ENCODE measurements around the gene SH3PXD2B. TPM values are rescaled to one million over a fixed set of nuclear protein-coding genes. Genes with fewer than 3 reads are reported as not detected.
"Not testable (repeated sequence)": the region's sequence is repeated elsewhere in the genome, so short reads cannot be mapped to it uniquely, and the experiment has no call there.

The SH3PXD2B gene
- total RNA-seq, 1 experiment from 2014 or later = 15.7 TPM

GRCh38 chr5:172485511-172486202, 31.3 kb upstream of the SH3PXD2B start:
- no peak for DNase-seq (ENCODE audit: low read depth)

DNA sequence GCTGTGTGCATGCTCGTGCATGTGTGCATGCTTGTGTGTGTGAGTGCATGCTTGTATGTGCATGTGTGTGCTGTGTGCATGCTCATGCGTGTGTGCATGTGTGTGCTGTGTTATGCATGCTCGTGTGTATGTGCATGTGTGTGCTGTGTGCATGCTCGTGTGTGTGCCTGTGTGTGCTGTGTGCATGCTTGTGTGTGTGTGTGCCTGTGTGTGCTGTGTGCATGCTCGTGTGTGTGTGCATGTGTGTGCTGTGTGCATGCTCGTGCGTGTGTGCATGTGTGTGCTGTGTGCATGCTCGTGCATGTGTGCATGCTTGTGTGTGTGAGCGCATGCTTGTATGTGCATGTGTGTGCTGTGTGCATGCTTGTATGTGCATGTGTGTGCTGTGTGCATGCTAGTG, 30.3 kb upstream of the SH3PXD2B start:
- DNase-seq (ENCODE audit: low read depth) = no peak

- no peak for DNase-seq (ENCODE audit: low read depth)
These were observed 28.1 kb upstream of the SH3PXD2B start for GRCh38 chr5:172482156-172483020.

DNA sequence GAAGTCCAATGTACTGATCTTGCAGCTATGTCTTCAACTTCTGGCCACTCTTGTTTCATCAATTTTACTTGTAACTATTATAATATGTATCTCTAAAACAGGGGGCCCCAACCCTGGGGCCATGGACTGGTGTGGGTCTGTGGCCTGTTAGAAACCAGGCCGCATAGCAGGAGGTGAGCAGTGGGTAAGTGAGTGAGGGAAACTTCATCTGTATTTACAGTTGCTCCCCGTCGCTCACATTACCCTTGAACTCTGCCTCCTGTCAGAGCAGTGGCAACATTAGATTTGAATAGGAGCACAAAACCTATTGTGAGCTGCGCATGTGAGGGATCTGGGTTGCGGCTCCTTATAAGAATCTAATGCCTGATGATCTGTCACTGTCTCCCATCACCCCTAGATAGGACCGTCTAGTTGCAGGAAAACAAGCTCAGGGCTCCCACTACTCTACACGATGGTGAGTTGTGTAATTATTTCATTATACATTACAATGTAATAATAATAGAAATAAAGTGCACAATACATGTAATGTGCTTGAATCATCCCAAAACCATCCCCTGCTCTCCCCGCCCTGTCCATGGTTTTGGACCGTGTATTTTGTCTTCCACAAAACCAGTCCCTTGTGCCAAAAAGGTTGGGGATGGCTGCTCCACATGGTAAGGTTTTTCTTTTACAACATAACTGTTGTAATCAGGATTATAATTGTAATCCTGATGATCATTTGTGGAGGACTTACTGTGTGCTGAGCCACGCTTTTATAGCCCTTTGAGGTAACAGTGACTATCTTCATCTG, 26.9 kb upstream of the SH3PXD2B start:
- DNase-seq (ENCODE audit: low read depth) = no peak

- no peak for DNase-seq (ENCODE audit: low read depth)
These were observed 25.4 kb upstream of the SH3PXD2B start for GRCh38 chr5:172479784-172480115.

DNA sequence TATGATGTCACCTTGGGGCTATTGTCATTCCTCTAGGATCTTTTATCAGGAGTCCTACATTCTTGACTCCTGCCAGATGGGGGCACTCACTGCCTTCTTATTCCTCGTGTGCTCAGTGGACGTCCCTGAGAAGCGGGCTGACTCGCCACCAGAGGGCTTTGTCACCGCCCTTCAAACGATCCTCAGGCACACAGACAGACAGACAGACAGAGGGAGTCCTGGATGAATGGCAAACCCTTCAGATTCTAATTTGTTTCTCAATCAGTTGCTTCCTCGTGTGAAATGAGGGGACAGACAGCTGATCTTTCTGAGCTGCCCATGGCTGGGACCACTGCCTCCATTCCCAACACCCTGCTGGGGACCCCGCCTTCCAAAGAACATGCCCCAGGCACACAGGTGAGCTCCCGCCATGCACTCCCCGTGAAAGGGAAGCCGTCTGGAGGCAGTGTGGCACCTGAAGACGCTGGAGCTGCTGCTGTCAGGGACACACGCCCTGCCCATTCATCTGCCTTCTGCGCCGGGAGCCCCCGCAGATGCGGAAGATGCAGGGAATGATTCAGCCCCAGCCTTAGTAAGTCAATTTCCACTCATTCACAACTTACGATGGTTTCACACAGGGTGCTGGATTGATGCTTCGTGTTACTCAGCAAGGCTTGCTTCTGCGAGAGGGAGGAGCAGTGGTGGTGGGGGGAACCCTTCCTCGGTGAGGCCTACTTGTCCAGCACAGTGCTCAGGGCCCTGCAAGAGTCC, 24.9 kb upstream of the SH3PXD2B start:
- peak; percentile 89 for DNase-seq (ENCODE audit: low read depth)

- DNase-seq (ENCODE audit: low read depth) = not testable (repeated sequence)
These were observed 24.3 kb upstream of the SH3PXD2B start for GRCh38 chr5:172478695-172479033.

DNA sequence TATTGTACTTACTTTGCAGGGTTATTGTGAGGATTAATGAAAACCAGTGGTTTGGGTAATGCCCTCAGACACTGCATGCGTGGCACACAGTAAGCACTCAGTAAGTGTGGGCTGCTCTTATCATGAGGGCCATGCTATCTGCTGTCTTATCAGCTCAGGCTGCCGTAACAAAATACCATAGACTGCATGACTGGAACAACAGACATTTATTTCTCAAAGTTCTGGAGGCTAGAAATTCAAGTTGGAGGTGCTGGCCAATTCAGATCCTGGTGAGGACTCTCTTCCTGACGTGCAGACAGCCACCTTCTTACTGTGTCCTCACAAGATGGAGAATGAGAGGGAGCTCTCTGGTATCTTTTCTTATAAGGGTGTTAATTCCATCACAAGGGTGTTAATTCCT, 23.9 kb upstream of the SH3PXD2B start:
- no peak for DNase-seq (ENCODE audit: low read depth)

DNA sequence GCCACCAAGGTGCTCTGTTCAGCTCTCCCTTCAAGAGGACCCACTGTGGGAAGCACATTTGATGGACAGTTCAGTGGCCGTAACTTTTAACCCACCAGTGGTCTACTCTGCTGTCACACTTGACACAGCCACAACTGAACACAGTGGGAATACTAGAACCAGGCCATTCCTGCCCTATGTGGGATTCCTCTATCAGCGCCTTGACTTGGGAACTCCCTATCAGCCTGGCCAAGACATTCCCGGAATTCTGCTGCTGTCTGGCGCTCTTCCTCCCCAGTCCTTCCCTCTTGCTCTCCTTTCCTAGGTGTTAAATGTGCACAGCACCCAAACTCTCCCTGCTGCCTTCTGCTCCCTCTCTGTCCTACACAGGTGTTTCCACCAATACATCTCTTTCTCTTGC, 23.1 kb upstream of the SH3PXD2B start:
- no peak for DNase-seq (ENCODE audit: low read depth)

GRCh38 chr5:172474293-172474692, 20.0 kb upstream of the SH3PXD2B start:
- DNase-seq (ENCODE audit: low read depth) = no peak

DNA sequence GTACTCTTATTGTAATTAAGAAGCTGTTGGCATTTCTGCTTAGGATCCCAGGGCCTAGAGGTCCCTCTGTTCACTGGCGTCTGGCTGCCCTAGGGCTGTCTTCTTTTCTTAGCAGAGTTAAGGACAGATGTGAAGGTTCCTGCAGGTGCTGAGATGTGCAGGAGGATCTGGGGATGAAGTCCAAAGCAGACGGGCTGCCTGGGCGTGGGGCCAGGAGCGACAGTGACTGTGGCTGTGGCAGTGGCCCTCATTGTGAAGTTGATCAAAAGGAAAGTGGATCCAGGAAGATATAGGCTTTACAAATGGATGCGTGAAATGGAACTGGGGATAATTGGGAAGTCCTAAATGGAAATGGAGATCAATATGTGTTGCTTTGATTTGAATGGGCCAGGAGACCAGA, 19.1 kb upstream of the SH3PXD2B start:
- no peak for DNase-seq (ENCODE audit: low read depth)

DNA sequence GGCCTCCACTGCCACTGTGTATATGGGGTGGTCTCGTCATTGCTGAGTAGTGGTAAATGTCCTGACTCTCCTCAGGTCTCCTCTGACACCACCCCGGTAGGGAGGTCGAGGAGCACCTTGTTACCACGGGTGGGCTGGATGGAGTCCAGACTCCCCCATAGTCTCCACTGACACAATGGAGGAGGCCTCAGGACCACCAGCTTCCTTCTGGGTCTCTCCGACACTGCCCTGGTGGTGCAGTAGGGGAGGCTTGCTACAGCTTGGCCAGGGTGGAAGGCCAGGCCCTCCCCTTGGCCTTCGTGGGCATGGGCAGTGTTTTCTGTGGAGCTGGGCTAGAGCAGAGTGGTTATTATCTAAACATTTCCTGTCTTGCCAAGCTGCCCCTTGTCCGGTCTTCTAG, 15.4 kb upstream of the SH3PXD2B start:
- DNase-seq (ENCODE audit: low read depth) = no peak

DNA sequence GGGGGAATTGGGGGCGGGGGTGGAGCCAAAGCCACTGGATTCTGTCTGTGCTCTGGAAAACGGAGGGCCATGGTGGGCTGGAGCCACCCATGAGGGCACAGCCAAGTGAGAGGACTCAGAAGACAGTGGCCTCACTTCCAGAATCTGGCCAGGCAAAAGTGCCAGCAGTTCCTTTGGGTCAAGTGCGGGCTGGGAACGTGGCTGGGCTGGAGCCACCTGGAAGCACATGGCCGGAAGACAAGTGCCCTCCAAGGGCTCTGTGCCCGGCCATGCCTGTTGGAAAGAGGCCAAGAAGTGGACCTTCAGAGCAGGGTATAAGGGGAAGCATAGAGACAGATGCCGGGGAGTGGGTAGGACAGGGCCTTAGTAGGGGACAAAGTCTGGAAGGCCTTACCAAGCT, 11.7 kb upstream of the SH3PXD2B start:
- no peak for DNase-seq (ENCODE audit: low read depth)

- no peak for DNase-seq (ENCODE audit: low read depth)
These were observed 8.7 kb upstream of the SH3PXD2B start for GRCh38 chr5:172463031-172463430.

DNA sequence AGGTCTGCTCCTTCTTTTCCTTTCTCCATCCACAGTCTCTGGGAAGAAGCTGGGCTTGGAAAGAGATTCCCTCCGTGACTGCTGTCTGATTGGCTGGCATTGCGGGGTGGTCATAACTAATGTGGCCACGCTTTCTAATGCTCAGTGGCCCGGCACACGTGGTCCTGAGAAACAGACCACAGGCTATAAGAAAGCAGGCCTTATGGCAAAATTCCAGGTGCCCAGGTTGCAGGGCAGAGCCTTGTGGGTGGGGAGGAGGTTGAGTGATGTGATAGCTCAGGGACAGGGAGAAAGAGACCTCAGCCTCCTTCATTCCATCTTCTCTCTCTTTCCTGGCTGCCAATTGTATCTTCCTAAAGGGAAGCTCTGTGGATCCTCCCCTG, 5.4 kb upstream of the SH3PXD2B start:
- DNase-seq (ENCODE audit: low read depth) = no peak

GRCh38 chr5:172458976-172459782, 4.9 kb upstream of the SH3PXD2B start:
- DNase-seq (ENCODE audit: low read depth) = no peak

DNA sequence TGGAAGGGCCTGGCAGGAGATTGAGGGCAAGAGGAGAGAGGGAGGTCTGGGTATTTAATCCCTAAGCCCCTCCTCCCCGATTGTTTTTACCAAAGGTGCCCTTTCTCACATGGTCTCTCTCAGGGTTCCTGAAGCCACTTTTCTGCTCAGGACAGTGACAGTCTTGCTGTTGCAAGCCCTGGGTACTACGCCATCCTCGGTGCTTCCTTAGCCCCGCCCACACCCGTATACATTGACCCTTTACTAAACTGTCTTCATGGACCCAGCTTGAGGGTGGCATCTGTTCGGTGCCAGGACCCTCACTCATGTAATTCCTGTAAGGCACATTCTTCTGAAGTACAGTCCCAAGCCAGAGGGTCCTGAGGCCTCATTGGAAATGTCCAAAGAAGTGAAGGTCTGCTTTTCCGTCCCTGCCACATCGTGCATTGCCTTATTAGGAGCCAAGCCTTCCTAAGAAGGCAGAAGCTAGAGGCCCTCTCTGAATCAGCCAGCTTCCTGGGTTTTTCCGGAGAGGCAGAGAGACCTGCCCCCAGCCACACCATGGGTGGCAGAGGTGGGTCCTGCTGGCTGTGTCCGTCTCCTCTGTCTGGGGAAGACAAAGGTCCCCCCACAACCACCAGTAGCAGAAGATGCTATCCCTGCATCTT, 1.9 kb upstream of the SH3PXD2B start:
- DNase-seq (ENCODE audit: low read depth) = no peak

DNA sequence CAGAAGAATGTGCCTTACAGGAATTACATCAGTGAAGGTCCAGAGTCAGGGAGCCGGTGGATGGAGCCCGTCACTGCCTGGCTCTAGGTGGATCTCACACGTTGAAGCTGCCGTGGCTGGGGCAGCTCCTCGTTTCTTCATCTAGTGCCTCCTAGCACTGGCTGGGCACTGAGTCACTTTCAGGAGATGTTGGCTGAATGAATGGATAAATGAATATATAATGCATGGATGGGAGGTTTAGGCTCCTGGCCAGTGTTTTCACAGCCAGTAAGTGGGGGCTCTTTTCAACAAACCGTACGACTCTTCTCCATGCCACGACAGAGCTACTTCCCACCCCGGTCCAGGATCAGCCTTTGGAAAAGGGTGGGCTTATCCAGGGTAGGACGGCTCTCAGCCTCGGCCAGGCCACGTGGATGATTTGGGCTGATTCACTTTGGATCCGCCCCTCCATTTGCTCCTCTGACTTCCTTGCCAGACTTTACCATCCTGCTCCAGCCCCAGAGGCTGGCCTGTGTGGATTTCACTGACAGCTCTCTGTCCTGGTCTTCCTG, 1.3 kb upstream of the SH3PXD2B start:
- DNase-seq (ENCODE audit: low read depth) = peak; percentile 70

- no peak for DNase-seq (ENCODE audit: low read depth)
These were observed 709 bp upstream of the SH3PXD2B start for GRCh38 chr5:172455087-172455381.

GRCh38 chr5:172453986-172454357, 353 bp downstream of the SH3PXD2B start:
- peak; percentile 31 for DNase-seq (ENCODE audit: low read depth)
